Medulla oblongata (tissue), 1 donor: ENCODE measurements around the gene MAML1.
"Not testable (repeated sequence)": the region's sequence is repeated elsewhere in the genome, so short reads cannot be mapped to it uniquely, and the experiment has no call there.

Experiments used
- DNase-seq: peaks from one replicate; pipeline ENCODE4 v3.0.0-alpha.2; 2015; ENCODE audit errors: extremely low spot score

The MAML1 gene

GRCh38 chr5:179732412-179732917 lies at the start of gene MAML1:
Gene MAML1 (plus strand): TSS chr5:179732822. CDS start chr5:179733113, 291 bp downstream.
- peak; percentile 100 for DNase-seq

GRCh38 chr5:179689212-179689611 lies 43.4 kb upstream of the MAML1 start:
- not testable (repeated sequence) for DNase-seq

- DNase-seq, result no peak
These were observed 38.1 kb upstream of the MAML1 start for GRCh38 chr5:179694561-179694960.

- no peak for DNase-seq
These were observed 36.0 kb upstream of the MAML1 start for GRCh38 chr5:179696603-179697002.

- DNase-seq, result no peak
These were observed 35.5 kb upstream of the MAML1 start for GRCh38 chr5:179697108-179697507.

- not testable (repeated sequence) for DNase-seq
These were observed 35.1 kb upstream of the MAML1 start for GRCh38 chr5:179697543-179697942.

GRCh38 chr5:179697993-179698934 lies 34.4 kb upstream of the MAML1 start:
- DNase-seq, result peak; percentile 100

GRCh38 chr5:179698935-179699615 lies 33.5 kb upstream of the MAML1 start, which contains the start of gene CANX:
Gene CANX (plus strand): TSS chr5:179698967. CDS start chr5:179705682, 6,715 bp downstream.
- DNase-seq, result peak; percentile 15

GRCh38 chr5:179699616-179700237 lies 32.9 kb upstream of the MAML1 start:
- DNase-seq, result peak; percentile 53

GRCh38 chr5:179700401-179700918 lies 32.2 kb upstream of the MAML1 start:
- DNase-seq, result no peak

GRCh38 chr5:179716286-179716685 lies 16.3 kb upstream of the MAML1 start:
- DNase-seq, result no peak

GRCh38 chr5:179720222-179720621 lies 12.4 kb upstream of the MAML1 start:
- no peak for DNase-seq

- DNase-seq, result no peak
These were observed 8.5 kb upstream of the MAML1 start for GRCh38 chr5:179724163-179724562.

GRCh38 chr5:179727106-179727505 lies 5.5 kb upstream of the MAML1 start:
- DNase-seq, result no peak

- DNase-seq, result no peak
These were observed 3.3 kb upstream of the MAML1 start for GRCh38 chr5:179729303-179729702.

- no peak for DNase-seq
These were observed 2.9 kb upstream of the MAML1 start for GRCh38 chr5:179729727-179730126.

GRCh38 chr5:179730356-179730755 lies 2.3 kb upstream of the MAML1 start:
- no peak for DNase-seq

GRCh38 chr5:179730852-179731251 lies 1.8 kb upstream of the MAML1 start:
- DNase-seq, result no peak

- no peak for DNase-seq
These were observed 721 bp upstream of the MAML1 start for GRCh38 chr5:179731791-179732411.

- DNase-seq, result peak; percentile 62
These were observed 523 bp downstream of the MAML1 start for GRCh38 chr5:179732918-179733771.
